ENCODE data around the gene PXMP2. TPM values are rescaled to one million over a fixed set of nuclear protein-coding genes. Genes with fewer than 3 reads are reported as not detected.

PXMP2 gene
- polyA plus RNA-seq, 1 experiment: 22.3 TPM

- no peak for DNase-seq (ENCODE audit: low read depth)
- Histone ChIP-seq H3K4me3 (ENCODE audit: low read depth, low read length) (no peak overlapping the region), H3K27me3 (ENCODE audit: control insufficient read depth, insufficient read depth, low read length) (no peaks in the 10 kb centered on the region), H3K36me3 (ENCODE audit: control insufficient read depth, insufficient read depth, low read length) (peaks cover 24% of the 10 kb centered on the region)
- TF ChIP-seq CTCF (IDR thresholded peaks at IDR 0.05; ENCODE audit: insufficient read depth, low read depth, low read length): no peak
- ChIA-PET CTCF (no interaction called here), POLR2A (no interaction called here)
These were observed 28.5 kb downstream of the PXMP2 start for GRCh38 chr12:132715874-132716273.

DNA sequence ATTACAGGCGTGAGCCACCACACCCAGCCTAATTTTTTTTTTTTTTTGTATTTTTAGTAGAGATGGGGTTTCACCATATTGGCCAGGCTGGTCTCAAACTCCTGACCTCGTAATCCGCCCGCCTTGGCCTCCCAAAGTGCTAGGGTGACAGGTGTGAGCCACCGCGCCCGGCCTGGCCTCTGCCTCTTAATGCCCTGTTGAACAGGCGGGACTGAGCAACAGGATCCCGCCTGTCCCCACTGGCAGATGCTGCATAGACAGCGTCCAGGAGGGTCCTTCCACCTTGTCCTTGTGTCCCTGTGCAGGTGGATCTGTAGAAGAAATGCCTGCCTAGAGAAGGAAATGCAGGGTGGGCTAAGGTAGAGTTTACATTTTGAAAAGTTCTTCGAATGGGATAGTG lies 29.0 kb downstream of the PXMP2 start:
- H3K27me3 ChIP-seq (ENCODE audit: control insufficient read depth, insufficient read depth, low read length): no peaks in the 10 kb centered on the region
- ChIA-PET POLR2A (no interaction called here), CTCF (no interaction called here)
- DNase-seq (ENCODE audit: low read depth): no peak
- peaks cover 28% of the 10 kb centered on the region for H3K36me3 ChIP-seq (ENCODE audit: control insufficient read depth, insufficient read depth, low read length)
- H3K4me3 ChIP-seq (ENCODE audit: low read depth, low read length): no peak overlapping the region
- TF ChIP-seq CTCF (IDR thresholded peaks at IDR 0.05; ENCODE audit: insufficient read depth, low read depth, low read length): no peak

GRCh38 chr12:132717011-132717410 lies 29.6 kb downstream of the PXMP2 start:
- DNase-seq (ENCODE audit: low read depth): no peak
- Histone ChIP-seq H3K4me3 (ENCODE audit: low read depth, low read length) (no peak overlapping the region), H3K36me3 (ENCODE audit: control insufficient read depth, insufficient read depth, low read length) (peaks cover 28% of the 10 kb centered on the region), H3K27me3 (ENCODE audit: control insufficient read depth, insufficient read depth, low read length) (no peaks in the 10 kb centered on the region)
- CTCF ChIA-PET: no interaction called here
- POLR2A ChIA-PET: no interaction called here
- no peak for TF ChIP-seq CTCF (IDR thresholded peaks at IDR 0.05; ENCODE audit: insufficient read depth, low read depth, low read length)

- CTCF ChIA-PET: no interaction called here
- no peak for TF ChIP-seq CTCF (IDR thresholded peaks at IDR 0.05; ENCODE audit: insufficient read depth, low read depth, low read length)
- peaks cover 28% of the 10 kb centered on the region for H3K36me3 ChIP-seq (ENCODE audit: control insufficient read depth, insufficient read depth, low read length)
- H3K4me3 ChIP-seq (ENCODE audit: low read depth, low read length): no peak overlapping the region
- H3K27me3 ChIP-seq (ENCODE audit: control insufficient read depth, insufficient read depth, low read length): no peaks in the 10 kb centered on the region
- POLR2A ChIA-PET: no interaction called here
- DNase-seq (ENCODE audit: low read depth): no peak
These were observed 30.4 kb downstream of the PXMP2 start for GRCh38 chr12:132717531-132718387.

- ChIA-PET POLR2A (no interaction called here), CTCF (interaction anchor here (0.9 kb wide), 1 partner anchor 8 kb away, joined by 5 read pairs; the partner anchor contains the start of gene PGAM5)
- Histone ChIP-seq H3K4me3 (ENCODE audit: low read depth, low read length) (no peak overlapping the region), H3K27me3 (ENCODE audit: control insufficient read depth, insufficient read depth, low read length) (no peaks in the 10 kb centered on the region), H3K36me3 (ENCODE audit: control insufficient read depth, insufficient read depth, low read length) (peaks cover 34% of the 10 kb centered on the region)
- no peak for TF ChIP-seq CTCF (IDR thresholded peaks at IDR 0.05; ENCODE audit: insufficient read depth, low read depth, low read length)
- DNase-seq (ENCODE audit: low read depth): no peak
These were observed 31.3 kb downstream of the PXMP2 start for GRCh38 chr12:132718644-132719043.

Measured in BJ (cell line).